Activated T-cell treated with anti-CD3 and anti-CD28 coated beads, Interleukin-2, amount 50 U/mL, for 72 hours (primary cell): Measurements from ENCODE around the gene ZNF83. TPM values are rescaled to one million over a fixed set of nuclear protein-coding genes. Genes with fewer than 3 reads are reported as not detected.
"Not testable (repeated sequence)": the region's sequence is repeated elsewhere in the genome, so short reads cannot be mapped to it uniquely, and the experiment has no call there.

Source experiments
- ATAC-seq, 2 donors: fragments of 150-1000 bp; cut with Tn5 transposase; replicated peaks in 1 of 2; 2 replicates each; pipeline ENCODE4 v1.10.0; 2021; ENCODE audit warnings: moderate library complexity in 2 of 2, mild to moderate bottlenecking in 1 of 2
- DNase-seq, 2 donors: peaks; one replicate each; pipeline ENCODE4 v3.0.0; 2021 to 2022; ENCODE audit warnings: mixed read lengths in 1 of 2
- H3K27ac Mint-ChIP-seq: one replicate; pipeline ENCODE4 v1.8.0; 2022; ENCODE audit warnings: mild to moderate bottlenecking, moderate library complexity, mixed read lengths
- H3K27me3 Mint-ChIP-seq: one replicate; pipeline ENCODE4 v1.8.0; 2022; ENCODE audit warnings: low read depth, mixed read lengths
- H3K36me3 Mint-ChIP-seq, 2 donors: one replicate each; pipeline ENCODE4 v1.8.0; 2022; ENCODE audit warnings: mixed read lengths in 2 of 2, mild to moderate bottlenecking in 1 of 2; ENCODE audit not compliant: insufficient read depth in 2 of 2
- H3K4me1 Mint-ChIP-seq: one replicate; pipeline ENCODE4 v1.8.0; 2022; ENCODE audit warnings: low read depth, mixed read lengths
- H3K4me3 Mint-ChIP-seq, 2 donors: one replicate each; pipeline ENCODE4 v1.8.0; 2022; ENCODE audit warnings: mild to moderate bottlenecking in 2 of 2, mixed read lengths in 2 of 2, moderate library complexity in 2 of 2
- H3K9me3 Mint-ChIP-seq, 2 donors: one replicate each; pipeline ENCODE4 v1.8.0; 2022; ENCODE audit warnings: mixed read lengths in 2 of 2
- total RNA-seq, 2 donors: library from RNA; stranded (reverse); gene quantifications; one replicate each; pipeline ENCODE4 v1.2.3, GENCODE V29; 2022

The ZNF83 gene
- total RNA-seq, 2 donors from 2014 or later = 47.4 to 52.8 TPM

GRCh38 chr19:52627441-52627840, 10.7 kb downstream of the ZNF83 start:
- Mint-ChIP-seq H3K9me3 (peaks cover 0 to 11% of the 10 kb centered on the region in 2 donors), H3K36me3 (peaks cover 24 to 42% of the 10 kb centered on the region in 2 donors)
- DNase-seq, H3K27ac Mint-ChIP-seq, H3K4me1 Mint-ChIP-seq, H3K4me3 Mint-ChIP-seq, ATAC-seq, H3K27me3 Mint-ChIP-seq: not testable (repeated sequence)

GRCh38 chr19:52626915-52627314, 11.2 kb downstream of the ZNF83 start:
- H3K36me3 Mint-ChIP-seq = peaks cover 22 to 41% of the 10 kb centered on the region in 2 donors
- H3K4me1 Mint-ChIP-seq = no peaks in the 10 kb centered on the region
- H3K27ac Mint-ChIP-seq = no peak overlapping the region
- H3K4me3 Mint-ChIP-seq = no peak overlapping the region
- peaks cover 0 to 12% of the 10 kb centered on the region in 2 donors for H3K9me3 Mint-ChIP-seq
- DNase-seq (no peak), ATAC-seq (no peak)
- H3K27me3 Mint-ChIP-seq = no peaks in the 10 kb centered on the region

- Mint-ChIP-seq H3K4me3 (no peak overlapping the region), H3K9me3 (peaks cover 1 to 8% of the 10 kb centered on the region in 2 donors), H3K27ac (no peak overlapping the region), H3K36me3 (peaks cover 18 to 46% of the 10 kb centered on the region in 2 donors), H3K4me1 (peaks cover 12% of the 10 kb centered on the region), H3K27me3 (no peaks in the 10 kb centered on the region)
- ATAC-seq = no peak
- DNase-seq = no peak
Measured at GRCh38 chr19:52622261-52622660, 15.9 kb downstream of the ZNF83 start.

GRCh38 chr19:52621376-52621775, 16.8 kb downstream of the ZNF83 start:
- peaks cover 25 to 55% of the 10 kb centered on the region in 2 donors for H3K36me3 Mint-ChIP-seq
- no peak overlapping the region for H3K4me3 Mint-ChIP-seq
- ATAC-seq (no peak), DNase-seq (no peak)
- H3K9me3 Mint-ChIP-seq = peaks cover 7 to 12% of the 10 kb centered on the region in 2 donors
- H3K4me1 Mint-ChIP-seq = peaks cover 12% of the 10 kb centered on the region
- peak overlapping the region; percentile 3 for H3K27ac Mint-ChIP-seq
- H3K27me3 Mint-ChIP-seq = no peaks in the 10 kb centered on the region

GRCh38 chr19:52613299-52613906, 24.8 kb downstream of the ZNF83 start:
- ATAC-seq = no peak
- Mint-ChIP-seq H3K27ac (no peak overlapping the region), H3K4me1 (no peaks in the 10 kb centered on the region), H3K4me3 (no peak overlapping the region), H3K9me3 (peaks cover 11 to 25% of the 10 kb centered on the region in 2 donors), H3K27me3 (no peaks in the 10 kb centered on the region), H3K36me3 (peaks cover 48 to 81% of the 10 kb centered on the region in 2 donors)
- no peak for DNase-seq

- H3K36me3 Mint-ChIP-seq = peaks cover 26 to 37% of the 10 kb centered on the region in 2 donors
- DNase-seq (no peak), ATAC-seq (no peak)
- no peak overlapping the region for H3K27ac Mint-ChIP-seq
- H3K9me3 Mint-ChIP-seq = peaks cover 5 to 16% of the 10 kb centered on the region in 2 donors
- H3K4me3 Mint-ChIP-seq = no peak overlapping the region
- peaks cover 33% of the 10 kb centered on the region for H3K4me1 Mint-ChIP-seq
- no peaks in the 10 kb centered on the region for H3K27me3 Mint-ChIP-seq
Measured at GRCh38 chr19:52603558-52604207, 34.5 kb downstream of the ZNF83 start.

- DNase-seq (no peak), ATAC-seq (no peak)
- Mint-ChIP-seq H3K36me3 (peaks cover 26 to 34% of the 10 kb centered on the region in 2 donors), H3K27ac (no peak overlapping the region), H3K9me3 (peaks cover 5 to 14% of the 10 kb centered on the region in 2 donors), H3K27me3 (no peaks in the 10 kb centered on the region), H3K4me1 (peaks cover 33% of the 10 kb centered on the region), H3K4me3 (no peak overlapping the region)
Measured at GRCh38 chr19:52602941-52603340, 35.2 kb downstream of the ZNF83 start.

GRCh38 chr19:52601974-52602366, 36.2 kb downstream of the ZNF83 start:
- ATAC-seq, DNase-seq, H3K27me3 Mint-ChIP-seq: not testable (repeated sequence)
- Mint-ChIP-seq H3K4me1 (peaks cover 33% of the 10 kb centered on the region), H3K4me3 (peak overlapping the region; percentile 92 to 93), H3K36me3 (peaks cover 28 to 35% of the 10 kb centered on the region in 2 donors), H3K27ac (peak overlapping the region; percentile 21), H3K9me3 (peaks cover 8 to 18% of the 10 kb centered on the region in 2 donors)

- peak; percentile 98 for ATAC-seq
- Mint-ChIP-seq H3K27me3 (no peaks in the 10 kb centered on the region), H3K4me3 (peak overlapping the region; percentile 92 to 93), H3K36me3 (peaks cover 33 to 37% of the 10 kb centered on the region in 2 donors), H3K9me3 (peaks cover 11 to 23% of the 10 kb centered on the region in 2 donors), H3K27ac (peak overlapping the region; percentile 61), H3K4me1 (peaks cover 30% of the 10 kb centered on the region)
- DNase-seq = peak; percentile 95 to 96
Measured at GRCh38 chr19:52601025-52601973, 36.9 kb downstream of the ZNF83 start.

GRCh38 chr19:52600639-52601024, 37.5 kb downstream of the ZNF83 start:
- DNase-seq (peak; percentile 13 to 24), ATAC-seq (peak; percentile 30 to 36)
- H3K27me3 Mint-ChIP-seq = no peaks in the 10 kb centered on the region
- no peak overlapping the region for H3K27ac Mint-ChIP-seq
- peaks cover 23% of the 10 kb centered on the region for H3K4me1 Mint-ChIP-seq
- peaks cover 12 to 26% of the 10 kb centered on the region in 2 donors for H3K9me3 Mint-ChIP-seq
- peaks cover 34 to 41% of the 10 kb centered on the region in 2 donors for H3K36me3 Mint-ChIP-seq
- peak overlapping the region; percentile 92 to 93 for H3K4me3 Mint-ChIP-seq

- Mint-ChIP-seq H3K4me3 (no peak overlapping the region), H3K27ac (no peak overlapping the region), H3K4me1 (peaks cover 20% of the 10 kb centered on the region), H3K9me3 (peaks cover 10 to 24% of the 10 kb centered on the region in 2 donors), H3K27me3 (no peaks in the 10 kb centered on the region), H3K36me3 (peaks cover 30 to 43% of the 10 kb centered on the region in 2 donors)
- no peak for DNase-seq
- ATAC-seq = no peak
Measured at GRCh38 chr19:52599241-52599640, 38.9 kb downstream of the ZNF83 start.

- peaks cover 27 to 61% of the 10 kb centered on the region in 2 donors for H3K36me3 Mint-ChIP-seq
- not testable (repeated sequence) for H3K4me3 Mint-ChIP-seq, DNase-seq, H3K27me3 Mint-ChIP-seq, H3K27ac Mint-ChIP-seq, H3K4me1 Mint-ChIP-seq, ATAC-seq
- H3K9me3 Mint-ChIP-seq = peaks cover 7 to 20% of the 10 kb centered on the region in 2 donors
Measured at GRCh38 chr19:52593441-52593840, 44.7 kb downstream of the ZNF83 start.

GRCh38 chr19:52592301-52592700, 45.9 kb downstream of the ZNF83 start:
- peaks cover 35 to 63% of the 10 kb centered on the region in 2 donors for H3K36me3 Mint-ChIP-seq
- H3K4me1 Mint-ChIP-seq = no peaks in the 10 kb centered on the region
- H3K4me3 Mint-ChIP-seq = no peak overlapping the region
- ATAC-seq (no peak), DNase-seq (no peak)
- H3K27me3 Mint-ChIP-seq = no peaks in the 10 kb centered on the region
- H3K9me3 Mint-ChIP-seq = peaks cover 8 to 20% of the 10 kb centered on the region in 2 donors
- H3K27ac Mint-ChIP-seq = no peak overlapping the region
